Vagina (tissue), 2 donors: Measurements from ENCODE around the gene ABCG4.

Experiments used
- CTCF ChIP-seq, 3 experiments: fragments of 450-650 bp in 2 of 3; fragments of 200-600 bp in 1 of 3; sonication (generic) in 1 of 3; IDR thresholded peaks; one replicate each; pipeline ENCODE4 v1.5.1; 2017 to 2019; ENCODE audit warnings: antibody characterized with exemption in 3 of 3, mild to moderate bottlenecking in 2 of 3, moderate library complexity in 2 of 3
- POLR2A ChIP-seq, 2 donors: fragments of 450-650 bp; IDR thresholded peaks; one replicate each; pipeline ENCODE4 v1.6.1; 2017; ENCODE audit warnings: antibody characterized with exemption in 2 of 2, mild to moderate bottlenecking in 2 of 2, moderate library complexity in 2 of 2

DNA sequence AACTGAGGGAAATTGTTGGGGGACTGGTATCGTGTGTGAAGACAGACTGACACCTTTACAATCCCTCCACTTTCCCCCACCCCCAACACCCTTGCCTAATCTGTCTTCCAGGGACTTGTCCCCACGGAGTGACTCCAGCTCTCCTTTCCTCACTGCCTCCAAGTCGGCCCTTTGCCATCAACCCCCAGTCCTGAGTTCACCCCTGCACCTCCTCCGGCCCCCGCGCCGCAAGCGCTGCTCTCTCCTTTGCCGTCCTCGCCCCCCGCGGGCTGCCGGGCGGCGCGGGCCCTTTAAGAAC lies 183 bp upstream of the ABCG4 start:
- TF ChIP-seq POLR2A (IDR thresholded peaks at IDR 0.05), result no peak
- no peak for TF ChIP-seq CTCF (IDR thresholded peaks at IDR 0.05)
